22Rv1 (cell line): ENCODE data around the gene TPSAB1.
"Not testable (repeated sequence)": the region's sequence is repeated elsewhere in the genome, so short reads cannot be mapped to it uniquely, and the experiment has no call there.

Experiments used
- H3K27ac ChIP-seq: fragments of 450-650 bp; 2 replicates; pipeline ENCODE4 v1.5.1; 2017
- ZFX ChIP-seq: fragments of 450-650 bp; IDR thresholded peaks from 2 replicates; pipeline ENCODE4 v1.6.1; 2017; ENCODE audit warnings: antibody characterized with exemption, borderline replicate concordance
- TF ChIP-seq, protein P1 (sequence below): fragments of 450-650 bp; IDR thresholded peaks from 2 replicates; pipeline ENCODE4 v1.5.1; 2017; ENCODE audit warnings: mild to moderate bottlenecking

The TPSAB1 gene

DNA sequence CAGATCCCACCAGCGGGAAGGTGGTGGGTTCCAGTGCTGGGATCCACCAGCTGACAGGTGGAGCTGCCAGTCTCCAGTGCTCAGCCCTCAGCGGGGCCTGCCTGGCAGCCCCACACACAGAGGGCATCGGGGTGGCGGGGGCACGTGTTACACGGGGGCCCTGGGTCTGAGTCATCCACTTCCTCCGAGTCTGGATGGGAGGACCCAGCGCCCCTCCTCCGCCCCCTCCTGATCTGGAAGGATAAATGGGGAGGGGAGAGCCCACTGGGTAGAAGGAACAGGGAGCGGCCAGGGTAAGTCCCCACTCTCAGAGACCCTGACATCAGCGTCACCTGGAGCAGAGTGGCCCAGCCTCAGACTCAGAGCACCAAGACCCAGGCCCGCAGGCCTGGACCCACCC is at the start of gene TPSAB1:
TSS of gene TPSAB1 (plus strand) at position 270 of the 400 bp plus-strand sequence. CDS start 234 bp downstream, outside the sequence.
- not testable (repeated sequence) for H3K27ac ChIP-seq

DNA sequence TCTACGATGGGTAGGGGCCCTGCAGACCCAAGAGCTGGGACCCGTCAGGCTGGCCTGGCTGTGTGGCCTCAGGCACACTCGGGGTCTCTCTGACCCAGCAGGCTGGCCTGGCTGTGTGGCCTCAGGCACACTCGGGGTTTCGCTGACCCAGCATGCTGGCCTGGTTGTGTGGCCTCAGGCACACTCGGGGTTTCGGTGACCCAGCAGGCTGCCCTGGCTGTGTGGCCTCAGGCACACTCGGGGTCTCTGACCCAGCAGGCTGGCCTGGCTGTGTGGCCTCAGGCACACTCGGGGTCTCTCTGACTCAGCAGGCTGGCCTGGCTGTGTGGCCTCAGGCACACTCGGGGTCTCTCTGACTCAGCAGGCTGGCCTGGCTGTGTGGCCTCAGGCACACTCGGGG is 49.7 kb upstream of the TPSAB1 start:
- not testable (repeated sequence) for H3K27ac ChIP-seq

DNA sequence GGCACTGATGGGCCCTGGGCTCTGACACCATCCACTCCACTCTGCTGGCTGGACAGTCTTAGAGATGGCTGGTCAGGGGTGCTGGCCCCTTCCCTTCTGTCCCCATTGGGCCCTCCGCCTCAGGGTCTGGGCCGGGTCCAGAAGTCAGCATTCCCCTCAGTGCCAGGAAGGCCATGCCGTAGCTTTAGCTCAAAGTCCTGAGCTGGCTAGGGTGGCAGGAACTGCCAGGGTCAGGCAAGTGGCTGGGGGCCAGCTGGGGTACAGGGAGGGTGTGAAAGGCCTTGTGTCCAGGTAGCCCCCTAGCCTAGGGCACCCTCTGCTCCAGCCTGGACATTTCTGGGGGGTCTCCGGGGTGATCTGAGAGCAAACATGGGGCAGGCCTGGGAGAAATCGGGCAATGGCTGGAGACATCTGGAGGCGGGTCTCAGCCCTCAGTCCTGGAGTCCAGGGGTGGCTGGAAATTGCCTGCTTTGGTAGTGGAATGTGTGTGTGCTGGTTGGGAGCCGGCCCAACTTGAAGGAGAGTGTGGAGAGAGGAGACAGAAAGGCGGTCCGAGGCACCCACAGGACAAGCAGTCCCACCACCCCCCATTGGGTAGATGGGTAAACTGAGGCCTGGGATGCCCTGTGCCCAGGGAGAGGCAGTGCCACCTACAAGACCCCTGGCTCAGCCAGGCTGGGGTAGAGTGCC is 48.0 kb upstream of the TPSAB1 start:
- TF ChIP-seq, protein P1, sequence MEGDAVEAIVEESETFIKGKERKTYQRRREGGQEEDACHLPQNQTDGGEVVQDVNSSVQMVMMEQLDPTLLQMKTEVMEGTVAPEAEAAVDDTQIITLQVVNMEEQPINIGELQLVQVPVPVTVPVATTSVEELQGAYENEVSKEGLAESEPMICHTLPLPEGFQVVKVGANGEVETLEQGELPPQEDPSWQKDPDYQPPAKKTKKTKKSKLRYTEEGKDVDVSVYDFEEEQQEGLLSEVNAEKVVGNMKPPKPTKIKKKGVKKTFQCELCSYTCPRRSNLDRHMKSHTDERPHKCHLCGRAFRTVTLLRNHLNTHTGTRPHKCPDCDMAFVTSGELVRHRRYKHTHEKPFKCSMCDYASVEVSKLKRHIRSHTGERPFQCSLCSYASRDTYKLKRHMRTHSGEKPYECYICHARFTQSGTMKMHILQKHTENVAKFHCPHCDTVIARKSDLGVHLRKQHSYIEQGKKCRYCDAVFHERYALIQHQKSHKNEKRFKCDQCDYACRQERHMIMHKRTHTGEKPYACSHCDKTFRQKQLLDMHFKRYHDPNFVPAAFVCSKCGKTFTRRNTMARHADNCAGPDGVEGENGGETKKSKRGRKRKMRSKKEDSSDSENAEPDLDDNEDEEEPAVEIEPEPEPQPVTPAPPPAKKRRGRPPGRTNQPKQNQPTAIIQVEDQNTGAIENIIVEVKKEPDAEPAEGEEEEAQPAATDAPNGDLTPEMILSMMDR, result no peak
- TF ChIP-seq ZFX, result no peak
- H3K27ac ChIP-seq, result no peak overlapping the region

DNA sequence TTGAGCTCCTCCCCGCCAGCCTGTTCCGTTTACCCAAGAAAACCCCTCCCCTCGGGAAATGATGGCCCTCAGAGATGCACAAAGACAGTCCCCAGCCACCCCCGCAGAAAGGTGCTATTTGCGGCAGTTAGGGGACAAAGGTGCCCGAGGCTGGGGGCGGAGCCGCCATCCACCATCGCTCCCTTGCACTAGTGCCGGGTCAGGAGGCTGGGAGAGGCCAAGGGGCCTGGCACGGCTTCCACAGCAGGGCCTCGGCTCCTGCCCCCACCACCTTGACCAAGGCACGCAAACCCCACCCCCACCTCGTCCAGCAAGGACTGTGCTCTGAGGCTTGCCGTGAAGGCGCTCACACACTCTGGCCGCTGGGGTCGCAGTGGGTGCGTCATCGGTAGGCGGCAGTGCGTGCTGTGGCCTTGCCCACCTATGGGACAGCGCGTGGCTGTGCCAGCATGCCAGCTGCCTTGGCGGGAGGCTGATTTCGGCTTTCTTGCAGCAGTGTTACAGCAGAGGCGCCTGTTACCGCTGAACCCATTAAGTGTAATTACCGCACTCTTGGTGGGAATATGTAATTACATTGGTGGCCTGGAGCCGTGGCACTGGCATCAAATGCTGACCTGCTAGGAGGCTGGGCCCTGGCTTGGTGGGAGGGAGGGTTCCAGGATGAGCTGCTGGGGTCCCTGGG is 47.2 kb upstream of the TPSAB1 start:
- H3K27ac ChIP-seq, result no peak overlapping the region
- no peak for TF ChIP-seq ZFX
- TF ChIP-seq, protein P1, result peak; percentile 23

GRCh38 chr16:1193825-1194581 is 46.5 kb upstream of the TPSAB1 start:
- TF ChIP-seq ZFX, result no peak

DNA sequence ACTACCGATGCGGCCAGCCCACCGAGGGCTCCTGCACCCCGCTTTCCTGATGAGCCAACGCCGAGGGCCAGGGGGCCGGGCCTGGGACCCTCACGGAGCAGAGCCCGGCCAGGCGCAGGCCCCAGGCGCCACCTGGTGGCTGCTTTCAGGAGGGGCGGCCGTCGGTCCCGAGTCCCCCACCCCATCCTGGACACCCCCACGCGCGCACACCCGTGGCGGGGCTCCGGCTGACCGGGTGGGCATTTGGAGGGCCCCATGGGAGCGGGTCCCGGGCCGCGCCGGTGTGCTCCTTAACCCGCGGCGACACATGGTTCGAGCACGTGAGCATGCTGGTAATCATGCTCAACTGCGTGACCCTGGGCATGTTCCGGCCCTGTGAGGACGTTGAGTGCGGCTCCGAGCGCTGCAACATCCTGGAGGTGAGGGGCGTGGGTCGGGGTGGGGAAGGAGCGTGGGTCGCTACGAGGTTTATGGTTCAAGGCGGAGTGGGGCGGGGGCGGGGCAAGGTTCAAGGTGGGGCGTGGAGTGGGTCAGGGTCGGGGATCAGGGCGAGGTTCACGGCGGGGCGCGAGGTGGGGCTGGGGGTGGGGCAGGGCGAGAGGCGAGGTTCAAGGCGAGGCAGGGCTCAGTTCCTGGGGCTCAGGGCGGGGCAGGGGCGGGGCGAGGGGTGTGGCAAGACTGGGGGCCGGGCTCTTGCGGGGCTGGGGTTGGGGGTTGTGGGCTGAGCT is 45.7 kb upstream of the TPSAB1 start:
- no peak for TF ChIP-seq ZFX
- TF ChIP-seq, protein P1, result peak; percentile 86
- H3K27ac ChIP-seq, result no peak overlapping the region

More at GRCh38 chr16:1193825-1194581, 46.5 kb upstream of the TPSAB1 start:
- no peak overlapping the region for H3K27ac ChIP-seq

- TF ChIP-seq, protein P1, result no peak
- no peak for TF ChIP-seq ZFX
- no peak overlapping the region for H3K27ac ChIP-seq
Observed at GRCh38 chr16:1195393-1195666, 45.2 kb upstream of the TPSAB1 start.

DNA sequence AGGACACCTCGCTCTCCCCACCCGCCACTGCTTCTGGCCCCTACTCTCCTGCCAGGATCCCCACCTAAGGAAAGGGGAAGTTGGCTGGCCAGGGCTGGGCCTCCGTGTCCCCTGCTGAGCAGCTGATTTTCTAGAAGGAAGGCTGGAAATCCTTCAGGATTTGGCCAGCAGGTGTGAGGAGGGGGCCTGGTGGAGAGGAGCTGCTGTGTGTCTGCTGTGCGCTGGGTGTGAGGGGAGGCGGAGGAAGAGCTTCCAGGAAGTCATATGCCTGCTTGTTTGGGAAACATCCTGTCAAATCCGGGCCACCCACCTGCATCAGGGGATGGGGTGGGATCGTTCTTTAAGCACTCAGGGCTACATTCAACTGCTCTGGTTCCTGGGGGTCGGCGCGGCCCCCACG is 44.0 kb upstream of the TPSAB1 start:
- TF ChIP-seq, protein P1, result no peak
- TF ChIP-seq ZFX, result no peak
- H3K27ac ChIP-seq, result no peak overlapping the region
